Fibroblast of lung (primary cell): ENCODE results near the gene HEATR9. TPM values are rescaled to one million over a fixed set of nuclear protein-coding genes. Genes with fewer than 3 reads are reported as not detected.

Source experiments
- DNase-seq, 2 donors: peaks; one replicate each; pipeline versions ENCODE4 v3.0.0 to v3.0.0-alpha.2; 2010; ENCODE audit warnings: low read depth in 2 of 2
- H2AFZ ChIP-seq: 2 replicates; pipeline ENCODE4 v1.5.1; 2012; ENCODE audit warnings: low read length, control low read depth, inconsistent platforms
- H3K27ac ChIP-seq: 2 replicates; pipeline ENCODE4 v1.5.1; 2011; ENCODE audit warnings: low read length, control low read depth; ENCODE audit not compliant: insufficient read depth
- H3K27me3 ChIP-seq: 2 replicates; pipeline ENCODE4 v1.5.1; 2011; ENCODE audit warnings: mild to moderate bottlenecking, low read length; ENCODE audit not compliant: control insufficient read depth, insufficient read depth
- H3K36me3 ChIP-seq: 2 replicates; pipeline ENCODE4 v1.5.1; 2011; ENCODE audit warnings: low read length; ENCODE audit not compliant: control insufficient read depth, insufficient read depth
- H3K4me1 ChIP-seq: 2 replicates; pipeline ENCODE4 v1.5.1; 2011; ENCODE audit warnings: low read length; ENCODE audit not compliant: control insufficient read depth, insufficient read depth; ENCODE audit errors: extremely low read depth
- H3K4me2 ChIP-seq: 2 replicates; pipeline ENCODE4 v1.5.1; 2011; ENCODE audit warnings: low read length, control low read depth; ENCODE audit not compliant: insufficient read depth; ENCODE audit errors: extremely low read depth
- H3K4me3 ChIP-seq, 4 experiments: fragments of 200-600 bp in 1 of 4; sonication (generic) in 1 of 4; replicated peaks in 1 of 4; 2 replicates each; pipeline ENCODE4 v1.5.1; 2011 to 2016; ENCODE audit warnings: low read length in 4 of 4, low read depth in 3 of 4, mild to moderate bottlenecking in 3 of 4, control low read depth in 2 of 4, inconsistent platforms in 1 of 4, mixed read lengths in 1 of 4; ENCODE audit not compliant: insufficient read depth in 1 of 4; ENCODE audit errors: control extremely low read depth in 1 of 4
- H3K79me2 ChIP-seq: 2 replicates; pipeline ENCODE4 v1.5.1; 2012; ENCODE audit warnings: mild to moderate bottlenecking, low read length, inconsistent platforms; ENCODE audit not compliant: control insufficient read depth, insufficient read depth
- H3K9ac ChIP-seq: 2 replicates; pipeline ENCODE4 v1.5.1; 2011; ENCODE audit warnings: mild to moderate bottlenecking, low read length, control low read depth; ENCODE audit not compliant: insufficient read depth
- H3K9me3 ChIP-seq: 2 replicates; pipeline ENCODE4 v1.5.1; 2012; ENCODE audit warnings: low read depth, low read length; ENCODE audit not compliant: control insufficient read depth, insufficient read depth
- H4K20me1 ChIP-seq: 2 replicates; pipeline ENCODE4 v1.5.1; 2011; ENCODE audit warnings: low read length; ENCODE audit not compliant: control insufficient read depth, insufficient read depth; ENCODE audit errors: extremely low read depth
- CTCF ChIP-seq, 2 donors: IDR thresholded peaks in 1 of 2; conservative IDR thresholded peaks in 1 of 2; 1 replicate in 1 of 2; 2 replicates in 1 of 2; pipeline ENCODE4 v1.5.1; 2011 to 2012; ENCODE audit warnings: low read length in 2 of 2, control low read depth in 1 of 2, inconsistent platforms in 1 of 2, low read depth in 1 of 2, mild to moderate bottlenecking in 1 of 2
- EZH2 ChIP-seq: IDR thresholded peaks from 2 replicates; pipeline ENCODE4 v1.5.1; 2012; ENCODE audit warnings: low read length, control low read depth, mild to moderate bottlenecking; ENCODE audit errors: missing control alignments
- polyA plus RNA-seq, 2 donors: library from polyadenylated mRNA; depleted of rRNA in 1 of 2; stranded (reverse) in 1 of 2; unstranded in 1 of 2; fragments of >200 nt; gene quantifications; 2 replicates each; pipeline ENCODE4 v1.2.1, GENCODE V29; 2011 to 2012; ENCODE audit warnings: missing spikeins in 1 of 2
- total RNA-seq: library from RNA; depleted of rRNA; stranded (reverse); fragments of >200 nt; gene quantifications from 2 replicates; pipeline ENCODE4 v1.2.1, GENCODE V29; 2014

HEATR9 gene
- total and polyA plus RNA-seq, 2 donors (not counting 1 experiment from before 2014, with no cell fraction given) = not detected

DNA sequence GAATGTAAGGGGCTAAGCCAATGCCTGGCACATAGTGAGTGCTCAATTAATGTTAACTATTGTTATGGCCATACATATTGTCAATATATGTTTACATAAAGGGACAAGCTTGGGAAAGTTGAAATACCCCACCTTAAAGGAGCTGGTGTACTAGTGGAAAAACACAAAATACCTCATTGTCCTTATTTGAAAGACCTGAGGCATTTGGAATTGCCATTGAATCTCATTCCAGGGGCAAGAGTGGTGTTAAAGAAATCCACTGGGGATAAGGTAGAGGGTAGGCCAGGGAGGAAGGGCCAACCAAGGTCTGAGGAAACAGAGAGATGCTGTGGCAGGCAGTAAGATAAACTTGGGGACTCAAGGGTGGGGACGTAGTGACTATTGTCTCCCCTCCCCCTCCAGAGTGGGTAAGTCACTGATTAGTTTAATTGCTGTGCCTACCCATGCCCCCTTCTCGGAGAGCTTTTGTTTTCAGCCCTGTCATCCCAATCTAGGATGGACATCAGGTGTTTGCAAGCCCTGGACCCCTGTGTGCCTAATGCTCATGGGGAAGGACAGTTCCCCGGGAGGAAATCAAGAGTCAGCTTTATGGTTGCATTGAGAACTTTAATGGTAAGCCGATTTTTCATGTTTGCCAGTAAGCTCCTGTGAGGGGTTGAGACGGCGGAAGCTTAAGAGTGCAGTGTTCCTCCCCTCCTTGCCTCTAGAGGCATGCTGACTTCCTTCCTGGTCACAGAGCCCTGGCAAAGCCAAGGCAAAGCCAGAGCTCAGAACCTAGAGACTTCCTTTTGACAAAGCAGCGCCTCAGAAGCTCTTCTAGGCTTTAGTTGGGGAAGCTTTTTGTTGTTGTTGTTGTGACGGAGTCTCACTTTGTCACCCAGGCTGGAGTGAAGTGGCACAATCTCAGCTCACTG, 2.5 kb upstream of the HEATR9 start:
- H3K27ac ChIP-seq = no peak overlapping the region
- no peaks in the 10 kb centered on the region for H3K79me2 ChIP-seq
- H3K36me3 ChIP-seq = no peaks in the 10 kb centered on the region
- H3K4me3 ChIP-seq = no peak overlapping the region
- H3K9me3 ChIP-seq = no peaks in the 10 kb centered on the region
- TF ChIP-seq EZH2 (no peak), CTCF (conservative IDR thresholded peaks at IDR 0.05 in 1 of 2, IDR thresholded peaks at IDR 0.05 in 1 of 2; ENCODE audit: low read depth in 1 of 2, low read length in 2 of 2) (no peak)
- H3K27me3 ChIP-seq = no peaks in the 10 kb centered on the region
- no peak overlapping the region for H3K9ac ChIP-seq
- H2AFZ ChIP-seq = no peak overlapping the region
- H4K20me1 ChIP-seq = no peaks in the 10 kb centered on the region
- no peak overlapping the region for H3K4me2 ChIP-seq
- H3K4me1 ChIP-seq = peaks cover 2% of the 10 kb centered on the region
- no peak for DNase-seq

DNA sequence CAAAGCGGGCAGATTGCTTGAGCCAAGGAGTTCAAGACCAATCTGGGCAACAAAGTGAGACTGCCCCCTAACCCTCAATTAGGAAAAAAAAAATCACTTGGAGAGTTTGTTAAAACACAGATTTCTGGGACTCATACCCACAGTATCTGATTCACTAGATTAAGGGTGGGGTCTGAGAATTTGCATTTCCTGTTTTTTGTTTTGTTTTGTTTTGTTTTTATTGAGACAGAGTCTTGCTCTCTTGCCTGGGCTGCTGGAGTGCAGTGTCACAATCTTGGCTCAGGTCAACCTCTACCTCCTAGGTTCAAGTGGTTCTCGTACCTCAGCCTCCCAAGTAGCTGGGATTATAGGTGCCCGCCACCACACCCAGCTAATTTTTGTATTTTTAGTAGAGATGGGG, 1.1 kb downstream of the HEATR9 start:
- Histone ChIP-seq H3K4me3 (no peak overlapping the region), H4K20me1 (no peaks in the 10 kb centered on the region), H3K9me3 (no peaks in the 10 kb centered on the region), H3K4me2 (no peak overlapping the region), H3K27ac (no peak overlapping the region), H2AFZ (no peak overlapping the region), H3K36me3 (no peaks in the 10 kb centered on the region), H3K27me3 (no peaks in the 10 kb centered on the region), H3K79me2 (no peaks in the 10 kb centered on the region), H3K4me1 (peaks cover 7% of the 10 kb centered on the region), H3K9ac (no peak overlapping the region)
- DNase-seq = no peak
- TF ChIP-seq EZH2 (no peak), CTCF (conservative IDR thresholded peaks at IDR 0.05 in 1 of 2, IDR thresholded peaks at IDR 0.05 in 1 of 2; ENCODE audit: low read depth in 1 of 2, low read length in 2 of 2) (no peak)

DNA sequence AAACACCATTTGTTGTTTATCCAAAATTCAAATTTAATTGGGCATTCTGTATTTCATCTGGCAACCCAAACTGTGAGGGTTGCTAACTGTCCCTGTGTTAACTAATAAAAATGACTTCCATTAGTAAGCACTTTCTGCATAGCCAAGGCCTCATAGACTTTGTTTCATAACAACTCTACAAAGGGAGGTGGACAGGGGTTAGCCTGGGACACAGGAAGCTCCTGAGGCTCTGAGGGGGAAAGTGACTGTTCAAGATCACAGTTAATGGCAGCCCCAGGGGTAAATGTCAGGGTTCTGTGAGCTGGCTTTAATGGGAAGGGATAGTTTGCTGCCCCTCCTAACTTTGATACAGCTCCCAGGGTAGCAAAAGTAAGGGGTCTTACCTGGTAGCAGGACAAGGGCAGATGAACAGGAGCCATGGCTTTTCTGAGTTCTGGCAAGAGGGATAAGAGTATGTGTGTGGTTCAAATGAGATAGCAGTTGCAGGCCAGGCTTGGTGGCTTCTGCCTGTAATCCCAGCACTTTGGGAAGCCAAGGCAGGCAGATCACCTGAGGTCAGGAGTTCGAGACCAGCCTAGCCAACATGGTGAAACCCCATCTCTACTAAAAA, 2.2 kb downstream of the HEATR9 start:
- no peaks in the 10 kb centered on the region for H3K27me3 ChIP-seq
- no peaks in the 10 kb centered on the region for H3K9me3 ChIP-seq
- no peaks in the 10 kb centered on the region for H3K36me3 ChIP-seq
- DNase-seq = peak in 1 of 2 donors; percentile 18
- TF ChIP-seq CTCF (conservative IDR thresholded peaks at IDR 0.05 in 1 of 2, IDR thresholded peaks at IDR 0.05 in 1 of 2; ENCODE audit: low read depth in 1 of 2, low read length in 2 of 2) (no peak), EZH2 (no peak)
- H3K4me1 ChIP-seq = peaks cover 7% of the 10 kb centered on the region
- no peak overlapping the region for H3K9ac ChIP-seq
- H3K4me2 ChIP-seq = no peak overlapping the region
- H2AFZ ChIP-seq = no peak overlapping the region
- no peak overlapping the region for H3K27ac ChIP-seq
- no peak overlapping the region for H3K4me3 ChIP-seq
- H3K79me2 ChIP-seq = no peaks in the 10 kb centered on the region
- H4K20me1 ChIP-seq = no peaks in the 10 kb centered on the region
